ENCODE data around the gene SPDEF.

- TF ChIP-seq SPI1 (IDR thresholded peaks at IDR 0.05; ENCODE audit: low read depth, low read length) (no peak), POLR2A (IDR thresholded peaks at IDR 0.05; ENCODE audit: low read depth, low read length) (no peak)
Observed at GRCh38 chr6:34571388-34571787, 15.3 kb upstream of the SPDEF start.

Data from GM12891 (cell line).